SK-N-SH treated with all-trans-retinoic acid at 6 μM for 48 hours (cell line): ENCODE results near the gene CHPF.

ENCODE experiments used
- ATAC-seq: fragments of 200-7000 bp; cut with Tn5 transposase; 3 replicates; pipeline ENCODE4 v1.9.1; 2020; ENCODE audit warnings: mild to moderate bottlenecking, moderate library complexity
- CSDC2 ChIP-seq: fragments of 250-450 bp; sonication (Bioruptor Pico); IDR thresholded peaks from 2 replicates; pipeline ENCODE4 v1.5.0; 2020; ENCODE audit warnings: mild to moderate bottlenecking, moderate library complexity
- ESRRG ChIP-seq: fragments of 250-450 bp; sonication (Bioruptor Pico); IDR thresholded peaks from 2 replicates; pipeline ENCODE4 v1.6.1; 2021; ENCODE audit warnings: mild to moderate bottlenecking
- OSR1 ChIP-seq: fragments of 250-450 bp; sonication (Bioruptor Pico); IDR thresholded peaks from 2 replicates; pipeline ENCODE4 v1.8.0; 2022; ENCODE audit warnings: moderate library complexity, mild to moderate bottlenecking, inconsistent platforms
- PPARA ChIP-seq: fragments of 250-450 bp; sonication (Bioruptor Pico); IDR thresholded peaks from 2 replicates; pipeline ENCODE4 v1.5.0; 2020; ENCODE audit warnings: mild to moderate bottlenecking, borderline replicate concordance
- RARB ChIP-seq: fragments of 250-450 bp; sonication (Bioruptor Pico); IDR thresholded peaks from 2 replicates; pipeline ENCODE4 v1.8.0; 2021; ENCODE audit warnings: mild to moderate bottlenecking, moderate library complexity
- SNAI2 ChIP-seq: fragments of 250-450 bp; sonication (Bioruptor Pico); IDR thresholded peaks from 2 replicates; pipeline ENCODE4 v1.5.0; 2020; ENCODE audit warnings: mild to moderate bottlenecking, moderate library complexity
- TCF4 ChIP-seq: fragments of 250-450 bp; sonication (Bioruptor Pico); IDR thresholded peaks from 2 replicates; pipeline ENCODE4 v1.8.0; 2021; ENCODE audit warnings: mild to moderate bottlenecking, moderate library complexity, borderline replicate concordance
- TOX ChIP-seq: fragments of 250-450 bp; sonication (Bioruptor Pico); IDR thresholded peaks from 2 replicates; pipeline ENCODE4 v1.8.0; 2021; ENCODE audit warnings: mild to moderate bottlenecking, moderate library complexity, borderline replicate concordance
- ZFP3 ChIP-seq: fragments of 250-450 bp; sonication (Bioruptor Pico); IDR thresholded peaks from 2 replicates; pipeline ENCODE4 v1.5.0; 2020; ENCODE audit warnings: mild to moderate bottlenecking, moderate library complexity
- ZNF565 ChIP-seq: fragments of 450-650 bp; formaldehyde crosslinking; conservative IDR thresholded peaks from 2 replicates; pipeline ENCODE4 v1.5.0; 2020; ENCODE audit warnings: low read depth, mild to moderate bottlenecking, moderate library complexity
- ZNF8 ChIP-seq: fragments of 450-650 bp; formaldehyde crosslinking; IDR thresholded peaks from 2 replicates; pipeline ENCODE4 v1.5.0; 2020; ENCODE audit warnings: mild to moderate bottlenecking, moderate library complexity
- TF ChIP-seq, protein P1 (sequence below): fragments of 250-450 bp; sonication (Bioruptor Pico); IDR thresholded peaks from 2 replicates; pipeline ENCODE4 v1.5.0; 2020; ENCODE audit warnings: mild to moderate bottlenecking, moderate library complexity
- TF ChIP-seq, protein P2 (sequence below): fragments of 250-450 bp; sonication (Bioruptor Pico); IDR thresholded peaks from 2 replicates; pipeline ENCODE4 v1.5.1; 2021; ENCODE audit warnings: mild to moderate bottlenecking, moderate library complexity
- TF ChIP-seq, protein P3 (sequence below): fragments of 250-450 bp; sonication (Bioruptor Pico); IDR thresholded peaks from 2 replicates; pipeline ENCODE4 v1.5.1; 2020; ENCODE audit warnings: low read depth, mild to moderate bottlenecking, moderate library complexity

The CHPF gene

DNA sequence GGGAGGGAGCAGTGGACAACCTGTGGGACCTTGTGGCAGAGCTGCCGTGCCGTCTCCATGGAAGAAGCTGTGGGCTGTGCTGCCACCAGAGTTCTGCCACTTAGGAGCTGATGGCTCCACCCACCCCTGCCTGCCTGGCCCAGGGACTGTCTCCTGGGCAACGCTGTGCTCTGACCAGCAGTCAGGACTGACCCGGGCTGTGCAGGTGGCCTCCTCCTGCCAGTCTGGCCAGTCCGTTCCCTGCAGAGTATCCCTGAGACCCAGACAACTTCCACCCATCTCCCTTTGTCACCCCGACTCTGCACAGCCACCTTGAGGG, 16.6 kb downstream of the CHPF start (continued):
- TF ChIP-seq, protein P1, sequence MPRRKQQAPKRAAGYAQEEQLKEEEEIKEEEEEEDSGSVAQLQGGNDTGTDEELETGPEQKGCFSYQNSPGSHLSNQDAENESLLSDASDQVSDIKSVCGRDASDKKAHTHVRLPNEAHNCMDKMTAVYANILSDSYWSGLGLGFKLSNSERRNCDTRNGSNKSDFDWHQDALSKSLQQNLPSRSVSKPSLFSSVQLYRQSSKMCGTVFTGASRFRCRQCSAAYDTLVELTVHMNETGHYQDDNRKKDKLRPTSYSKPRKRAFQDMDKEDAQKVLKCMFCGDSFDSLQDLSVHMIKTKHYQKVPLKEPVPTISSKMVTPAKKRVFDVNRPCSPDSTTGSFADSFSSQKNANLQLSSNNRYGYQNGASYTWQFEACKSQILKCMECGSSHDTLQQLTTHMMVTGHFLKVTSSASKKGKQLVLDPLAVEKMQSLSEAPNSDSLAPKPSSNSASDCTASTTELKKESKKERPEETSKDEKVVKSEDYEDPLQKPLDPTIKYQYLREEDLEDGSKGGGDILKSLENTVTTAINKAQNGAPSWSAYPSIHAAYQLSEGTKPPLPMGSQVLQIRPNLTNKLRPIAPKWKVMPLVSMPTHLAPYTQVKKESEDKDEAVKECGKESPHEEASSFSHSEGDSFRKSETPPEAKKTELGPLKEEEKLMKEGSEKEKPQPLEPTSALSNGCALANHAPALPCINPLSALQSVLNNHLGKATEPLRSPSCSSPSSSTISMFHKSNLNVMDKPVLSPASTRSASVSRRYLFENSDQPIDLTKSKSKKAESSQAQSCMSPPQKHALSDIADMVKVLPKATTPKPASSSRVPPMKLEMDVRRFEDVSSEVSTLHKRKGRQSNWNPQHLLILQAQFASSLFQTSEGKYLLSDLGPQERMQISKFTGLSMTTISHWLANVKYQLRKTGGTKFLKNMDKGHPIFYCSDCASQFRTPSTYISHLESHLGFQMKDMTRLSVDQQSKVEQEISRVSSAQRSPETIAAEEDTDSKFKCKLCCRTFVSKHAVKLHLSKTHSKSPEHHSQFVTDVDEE (CRISPR knock-in tag): no peak
- TF ChIP-seq TOX (CRISPR knock-in tag) (no peak), OSR1 (CRISPR knock-in tag) (no peak), CSDC2 (CRISPR knock-in tag) (no peak), PPARA (CRISPR knock-in tag) (no peak), ZNF8 (CRISPR knock-in tag) (no peak), SNAI2 (CRISPR knock-in tag) (no peak), RARB (CRISPR knock-in tag) (no peak), ZFP3 (CRISPR knock-in tag) (no peak)
- TF ChIP-seq, protein P2, sequence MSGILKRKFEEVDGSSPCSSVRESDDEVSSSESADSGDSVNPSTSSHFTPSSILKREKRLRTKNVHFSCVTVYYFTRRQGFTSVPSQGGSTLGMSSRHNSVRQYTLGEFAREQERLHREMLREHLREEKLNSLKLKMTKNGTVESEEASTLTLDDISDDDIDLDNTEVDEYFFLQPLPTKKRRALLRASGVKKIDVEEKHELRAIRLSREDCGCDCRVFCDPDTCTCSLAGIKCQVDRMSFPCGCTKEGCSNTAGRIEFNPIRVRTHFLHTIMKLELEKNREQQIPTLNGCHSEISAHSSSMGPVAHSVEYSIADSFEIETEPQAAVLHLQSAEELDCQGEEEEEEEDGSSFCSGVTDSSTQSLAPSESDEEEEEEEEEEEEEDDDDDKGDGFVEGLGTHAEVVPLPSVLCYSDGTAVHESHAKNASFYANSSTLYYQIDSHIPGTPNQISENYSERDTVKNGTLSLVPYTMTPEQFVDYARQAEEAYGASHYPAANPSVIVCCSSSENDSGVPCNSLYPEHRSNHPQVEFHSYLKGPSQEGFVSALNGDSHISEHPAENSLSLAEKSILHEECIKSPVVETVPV (CRISPR knock-in tag): no peak

DNA sequence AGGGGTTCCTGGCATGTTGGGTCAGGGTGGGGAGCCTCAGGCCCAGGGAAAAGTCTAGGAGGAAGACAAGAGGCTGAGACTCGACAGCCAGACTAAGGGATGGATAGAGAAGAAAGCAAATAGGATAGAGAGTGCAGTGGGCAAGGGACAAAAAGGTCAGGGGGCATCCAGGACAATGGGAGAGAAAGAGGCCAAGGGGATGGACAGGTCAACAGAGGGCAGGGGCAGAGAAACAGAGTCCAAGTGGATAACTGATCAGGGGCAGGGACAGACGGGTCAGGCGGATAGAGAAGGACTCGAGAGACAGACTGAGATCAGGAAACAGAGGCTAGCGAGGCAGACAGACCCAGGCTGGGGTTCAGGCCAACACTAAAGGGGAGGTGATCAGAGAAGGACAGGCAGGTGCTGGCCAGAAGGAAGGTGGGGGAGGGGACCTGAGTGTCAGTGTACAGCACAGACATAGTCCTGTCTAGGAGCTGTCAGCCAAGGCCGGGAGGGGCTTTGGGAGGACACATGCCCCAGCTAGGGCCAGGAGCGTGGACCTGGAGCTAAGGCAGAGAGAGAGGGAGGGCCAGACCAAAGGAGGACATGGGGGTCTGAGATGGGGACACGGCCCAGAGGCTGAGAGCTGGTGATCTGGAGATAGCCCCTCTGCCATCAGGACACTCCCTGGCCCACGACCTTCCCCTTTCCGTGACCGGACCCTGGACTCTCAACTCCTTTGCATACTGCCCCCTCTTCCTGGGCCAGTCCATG, 17.1 kb downstream of the CHPF start:
- TF ChIP-seq ZFP3 (CRISPR knock-in tag): no peak
- no peak for TF ChIP-seq ESRRG
- TF ChIP-seq, protein P1 (CRISPR knock-in tag): 0 out of 2 replicates have a peak, but pooled peaks have one; percentile 28
- no peak for ATAC-seq

DNA sequence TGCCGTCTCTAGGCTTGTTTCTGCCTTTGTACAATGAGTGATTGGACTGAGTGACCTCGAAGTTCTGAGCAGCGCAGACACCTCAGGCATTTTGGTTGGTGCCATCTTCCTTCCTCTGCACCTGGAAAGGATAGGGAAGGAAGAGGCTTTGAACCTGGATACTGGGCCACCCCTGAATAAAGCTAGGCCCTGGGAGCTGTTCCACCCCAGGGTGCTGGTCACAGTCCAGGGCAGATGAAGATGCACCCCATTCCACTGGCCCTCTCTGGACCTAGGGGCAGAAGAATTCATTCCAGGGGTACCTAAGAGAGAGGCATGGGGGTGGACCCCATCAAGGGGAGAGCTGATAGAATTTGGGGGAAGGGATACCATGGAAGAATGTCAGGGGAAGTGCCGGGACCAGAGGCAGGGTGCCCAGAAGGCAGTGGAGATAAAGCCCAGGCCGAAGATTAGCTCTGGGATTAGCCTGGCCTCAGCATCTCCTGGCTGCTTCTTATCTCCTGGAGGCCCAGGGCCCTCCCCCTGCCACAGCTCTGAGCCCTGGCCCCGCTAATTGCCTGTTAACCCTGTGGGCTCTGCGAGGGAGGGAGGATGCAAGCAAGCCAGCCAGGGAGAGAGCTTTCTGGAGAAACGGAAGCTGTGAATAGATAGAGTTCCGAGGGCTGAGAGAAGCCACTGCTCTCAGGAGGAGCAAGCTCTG, 17.9 kb downstream of the CHPF start:
- TF ChIP-seq TCF4 (CRISPR knock-in tag): peak; percentile 59; the same call in 1 of the 2 replicates
- TF ChIP-seq, protein P1 (CRISPR knock-in tag): peak; percentile 50; the same call in 1 of the 2 replicates
- TF ChIP-seq ZNF565 (CRISPR knock-in tag): no peak
- TF ChIP-seq, protein P3, sequence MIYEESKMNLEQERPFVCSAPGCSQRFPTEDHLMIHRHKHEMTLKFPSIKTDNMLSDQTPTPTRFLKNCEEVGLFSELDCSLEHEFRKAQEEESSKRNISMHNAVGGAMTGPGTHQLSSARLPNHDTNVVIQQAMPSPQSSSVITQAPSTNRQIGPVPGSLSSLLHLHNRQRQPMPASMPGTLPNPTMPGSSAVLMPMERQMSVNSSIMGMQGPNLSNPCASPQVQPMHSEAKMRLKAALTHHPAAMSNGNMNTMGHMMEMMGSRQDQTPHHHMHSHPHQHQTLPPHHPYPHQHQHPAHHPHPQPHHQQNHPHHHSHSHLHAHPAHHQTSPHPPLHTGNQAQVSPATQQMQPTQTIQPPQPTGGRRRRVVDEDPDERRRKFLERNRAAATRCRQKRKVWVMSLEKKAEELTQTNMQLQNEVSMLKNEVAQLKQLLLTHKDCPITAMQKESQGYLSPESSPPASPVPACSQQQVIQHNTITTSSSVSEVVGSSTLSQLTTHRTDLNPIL (CRISPR knock-in tag): no peak
- no peak; the same call in 2 of the 3 replicates for ATAC-seq
